Fibroblast of lung (primary cell): ENCODE data around the gene ATRN.

Experiments
- EZH2 ChIP-seq: IDR thresholded peaks from 2 replicates; pipeline ENCODE4 v1.5.1; 2012; ENCODE audit warnings: low read length, control low read depth, mild to moderate bottlenecking; ENCODE audit errors: missing control alignments
- TF ChIP-seq, protein P1 (sequence below), 2 donors: IDR thresholded peaks in 1 of 2; conservative IDR thresholded peaks in 1 of 2; 1 replicate in 1 of 2; 2 replicates in 1 of 2; pipeline ENCODE4 v1.5.1; 2011 to 2012; ENCODE audit warnings: low read length in 2 of 2, control low read depth in 1 of 2, inconsistent platforms in 1 of 2, low read depth in 1 of 2, mild to moderate bottlenecking in 1 of 2

DNA sequence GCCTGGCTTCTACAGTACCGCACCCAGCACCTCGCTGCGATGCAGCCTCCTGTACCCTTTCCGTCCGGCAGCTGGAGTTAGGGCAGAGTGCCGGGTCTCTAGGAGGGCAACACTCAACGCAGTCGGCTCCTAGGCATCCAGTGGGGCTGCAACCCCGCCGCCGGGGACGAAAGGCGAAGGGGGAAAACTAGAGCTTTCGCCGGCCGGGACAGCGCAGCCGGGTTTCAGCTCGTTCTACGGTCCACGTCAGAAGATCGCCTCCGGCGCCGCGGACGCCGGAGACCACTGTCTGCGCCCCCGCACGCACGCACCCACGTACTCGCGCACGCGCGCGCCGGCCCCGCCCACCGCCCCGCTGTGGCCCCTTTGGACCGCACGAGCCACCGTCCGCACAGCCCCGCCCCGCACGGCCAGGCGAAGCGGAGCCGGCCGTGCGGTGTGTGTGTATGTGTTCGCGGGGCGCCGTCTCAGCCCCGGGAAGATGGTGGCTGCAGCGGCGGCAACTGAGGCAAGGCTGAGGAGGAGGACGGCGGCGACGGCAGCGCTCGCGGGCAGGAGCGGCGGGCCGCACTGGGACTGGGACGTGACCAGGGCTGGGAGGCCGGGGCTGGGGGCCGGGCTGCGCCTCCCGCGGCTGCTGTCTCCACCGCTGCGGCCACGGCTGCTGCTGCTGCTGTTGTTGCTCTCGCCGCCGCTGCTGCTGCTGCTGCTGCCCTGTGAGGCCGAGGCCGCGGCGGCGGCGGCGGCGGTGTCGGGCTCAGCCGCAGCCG lies at the start of gene ATRN:
- TF ChIP-seq, protein P1, sequence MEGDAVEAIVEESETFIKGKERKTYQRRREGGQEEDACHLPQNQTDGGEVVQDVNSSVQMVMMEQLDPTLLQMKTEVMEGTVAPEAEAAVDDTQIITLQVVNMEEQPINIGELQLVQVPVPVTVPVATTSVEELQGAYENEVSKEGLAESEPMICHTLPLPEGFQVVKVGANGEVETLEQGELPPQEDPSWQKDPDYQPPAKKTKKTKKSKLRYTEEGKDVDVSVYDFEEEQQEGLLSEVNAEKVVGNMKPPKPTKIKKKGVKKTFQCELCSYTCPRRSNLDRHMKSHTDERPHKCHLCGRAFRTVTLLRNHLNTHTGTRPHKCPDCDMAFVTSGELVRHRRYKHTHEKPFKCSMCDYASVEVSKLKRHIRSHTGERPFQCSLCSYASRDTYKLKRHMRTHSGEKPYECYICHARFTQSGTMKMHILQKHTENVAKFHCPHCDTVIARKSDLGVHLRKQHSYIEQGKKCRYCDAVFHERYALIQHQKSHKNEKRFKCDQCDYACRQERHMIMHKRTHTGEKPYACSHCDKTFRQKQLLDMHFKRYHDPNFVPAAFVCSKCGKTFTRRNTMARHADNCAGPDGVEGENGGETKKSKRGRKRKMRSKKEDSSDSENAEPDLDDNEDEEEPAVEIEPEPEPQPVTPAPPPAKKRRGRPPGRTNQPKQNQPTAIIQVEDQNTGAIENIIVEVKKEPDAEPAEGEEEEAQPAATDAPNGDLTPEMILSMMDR (conservative IDR thresholded peaks at IDR 0.05 in 1 of 2, IDR thresholded peaks at IDR 0.05 in 1 of 2; ENCODE audit: low read depth in 1 of 2, low read length in 2 of 2), result no peak
- TF ChIP-seq EZH2, result no peak
